ENCODE measurements around the gene DERL2. TPM values are rescaled to one million over a fixed set of nuclear protein-coding genes. Genes with fewer than 3 reads are reported as not detected.

DERL2 gene
- total RNA-seq, 2 experiments from 2014 or later: 25.8 to 56.3 TPM

- ChIA-PET POLR2A (no interaction called here), CTCF (ENCODE audit: unreplicated experiment) (no interaction called here)
- H3K79me2 ChIP-seq (ENCODE audit: insufficient read depth, low read depth, low read length): no peaks in the 10 kb centered on the region
- no peaks in the 10 kb centered on the region for H3K36me3 ChIP-seq (ENCODE audit: insufficient read depth, low read length)
- no peaks in the 10 kb centered on the region for H4K20me1 ChIP-seq (ENCODE audit: insufficient read depth, low read length)
- H3K9me2 ChIP-seq (ENCODE audit: insufficient read depth, low read length): no peaks in the 10 kb centered on the region
- no peaks in the 10 kb centered on the region for H3K4me1 ChIP-seq (ENCODE audit: insufficient read depth, low read length, poor library complexity, severe bottlenecking)
- H3K4me2 ChIP-seq (ENCODE audit: low read length): no peak overlapping the region
- H3K27ac ChIP-seq (ENCODE audit: low read depth, low read length, poor library complexity, severe bottlenecking): no peak overlapping the region
- H2AFZ ChIP-seq (ENCODE audit: low read length): no peak overlapping the region
- TF ChIP-seq CTCF (conservative IDR thresholded peaks at IDR 0.05; ENCODE audit: low read length) (no peak), EZH2phosphoT487 (IDR thresholded peaks at IDR 0.05; ENCODE audit: borderline replicate concordance, low read depth, low read length) (no peak)
- intact Hi-C loops (cut with micrococcal nuclease; ENCODE audit: unreplicated experiment): no loop called here
- no peak overlapping the region for H3K4me3 ChIP-seq (ENCODE audit: low read depth, low read length, poor library complexity, severe bottlenecking)
- no peak for DNase-seq (ENCODE audit: low spot score)
- no peaks in the 10 kb centered on the region for H3K9me3 ChIP-seq (ENCODE audit: low read length)
- BruUV-seq (replicated peaks): no TSS peak
These were observed 22.8 kb upstream of the DERL2 start for GRCh38 chr17:5508810-5509209.

GRCh38 chr17:5506307-5506706 is 20.3 kb upstream of the DERL2 start:
- Histone ChIP-seq H3K9me2 (ENCODE audit: insufficient read depth, low read length) (no peaks in the 10 kb centered on the region), H3K79me2 (ENCODE audit: insufficient read depth, low read depth, low read length) (no peaks in the 10 kb centered on the region), H2AFZ (ENCODE audit: low read length) (no peak overlapping the region), H3K9me3 (ENCODE audit: low read length) (no peaks in the 10 kb centered on the region), H3K4me1 (ENCODE audit: insufficient read depth, low read length, poor library complexity, severe bottlenecking) (no peaks in the 10 kb centered on the region), H3K27ac (ENCODE audit: low read depth, low read length, poor library complexity, severe bottlenecking) (no peak overlapping the region), H3K4me3 (ENCODE audit: low read depth, low read length, poor library complexity, severe bottlenecking) (no peak overlapping the region), H3K36me3 (ENCODE audit: insufficient read depth, low read length) (no peaks in the 10 kb centered on the region), H3K4me2 (ENCODE audit: low read length) (no peak overlapping the region), H4K20me1 (ENCODE audit: insufficient read depth, low read length) (no peaks in the 10 kb centered on the region)
- intact Hi-C loops (cut with micrococcal nuclease; ENCODE audit: unreplicated experiment): no loop called here
- ChIA-PET CTCF (ENCODE audit: unreplicated experiment) (no interaction called here), POLR2A (no interaction called here)
- no peak for DNase-seq (ENCODE audit: low spot score)
- TF ChIP-seq CTCF (conservative IDR thresholded peaks at IDR 0.05; ENCODE audit: low read length) (no peak), EZH2phosphoT487 (IDR thresholded peaks at IDR 0.05; ENCODE audit: borderline replicate concordance, low read depth, low read length) (no peak)
- no TSS peak for BruUV-seq (replicated peaks)

GRCh38 chr17:5502552-5502951 is 16.6 kb upstream of the DERL2 start:
- intact Hi-C loops (cut with micrococcal nuclease; ENCODE audit: unreplicated experiment): no loop called here
- no peak for DNase-seq (ENCODE audit: low spot score)
- Histone ChIP-seq H3K36me3 (ENCODE audit: insufficient read depth, low read length) (no peaks in the 10 kb centered on the region), H3K9me3 (ENCODE audit: low read length) (no peaks in the 10 kb centered on the region), H3K4me1 (ENCODE audit: insufficient read depth, low read length, poor library complexity, severe bottlenecking) (peaks cover 11% of the 10 kb centered on the region), H4K20me1 (ENCODE audit: insufficient read depth, low read length) (no peaks in the 10 kb centered on the region), H3K4me2 (ENCODE audit: low read length) (no peak overlapping the region), H3K9me2 (ENCODE audit: insufficient read depth, low read length) (no peaks in the 10 kb centered on the region), H3K79me2 (ENCODE audit: insufficient read depth, low read depth, low read length) (no peaks in the 10 kb centered on the region), H2AFZ (ENCODE audit: low read length) (no peak overlapping the region), H3K4me3 (ENCODE audit: low read depth, low read length, poor library complexity, severe bottlenecking) (no peak overlapping the region), H3K27ac (ENCODE audit: low read depth, low read length, poor library complexity, severe bottlenecking) (no peak overlapping the region)
- no peak for TF ChIP-seq EZH2phosphoT487 (IDR thresholded peaks at IDR 0.05; ENCODE audit: borderline replicate concordance, low read depth, low read length)
- no peak for TF ChIP-seq CTCF (conservative IDR thresholded peaks at IDR 0.05; ENCODE audit: low read length)
- POLR2A ChIA-PET: no interaction called here
- CTCF ChIA-PET (ENCODE audit: unreplicated experiment): no interaction called here
- no TSS peak for BruUV-seq (replicated peaks)

All from OCI-LY7 (cell line).